HG03354 (cell line): Measurements from ENCODE around the gene QPCTL.
"Not testable (repeated sequence)": the region's sequence is repeated elsewhere in the genome, so short reads cannot be mapped to it uniquely, and the experiment has no call there.

Experiments used
- ATAC-seq: cut with Tn5 transposase; IDR thresholded peaks from one replicate; pipeline ENCODE4 v1.9.1; 2021; ENCODE audit warnings: mild to moderate bottlenecking; ENCODE audit not compliant: unreplicated experiment, poor library complexity, severe bottlenecking

QPCTL gene

DNA sequence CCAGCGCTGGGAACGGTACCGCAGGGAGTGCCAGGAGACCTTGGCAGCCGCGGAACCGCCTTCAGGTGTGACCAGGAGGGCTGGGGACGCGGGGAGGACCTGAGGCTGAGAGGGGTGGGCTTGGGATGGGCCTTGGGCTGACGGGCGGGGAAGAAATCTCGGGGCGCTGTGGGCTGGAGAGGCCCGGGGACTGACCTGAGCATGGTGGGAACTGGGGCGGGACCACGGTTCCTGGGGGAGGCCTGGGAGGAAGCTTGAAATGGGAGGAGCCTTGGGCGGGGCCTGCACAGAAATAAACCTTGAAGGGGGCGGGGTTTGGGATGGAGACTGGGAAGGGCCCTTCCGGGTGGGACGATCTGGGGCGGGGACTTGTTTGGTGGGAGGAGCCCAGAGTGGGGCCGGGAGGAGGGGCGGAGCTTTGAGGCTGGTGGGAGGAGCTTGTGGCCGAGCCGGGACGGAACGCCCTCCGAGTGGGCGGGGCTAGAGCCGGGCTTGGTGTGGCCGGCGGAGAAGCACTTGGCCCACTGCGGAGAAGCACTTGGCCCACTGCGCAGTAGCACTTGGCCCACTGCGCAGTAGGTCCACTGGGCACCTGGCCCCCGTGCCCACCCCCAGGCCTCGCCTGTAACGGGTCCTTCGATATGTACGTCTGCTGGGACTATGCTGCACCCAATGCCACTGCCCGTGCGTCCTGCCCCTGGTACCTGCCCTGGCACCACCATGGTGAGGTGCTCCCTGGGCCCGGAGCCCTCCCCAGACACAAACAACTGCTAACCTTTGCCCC lies 21.6 kb upstream of the QPCTL start:
- ATAC-seq: peak; percentile 55

DNA sequence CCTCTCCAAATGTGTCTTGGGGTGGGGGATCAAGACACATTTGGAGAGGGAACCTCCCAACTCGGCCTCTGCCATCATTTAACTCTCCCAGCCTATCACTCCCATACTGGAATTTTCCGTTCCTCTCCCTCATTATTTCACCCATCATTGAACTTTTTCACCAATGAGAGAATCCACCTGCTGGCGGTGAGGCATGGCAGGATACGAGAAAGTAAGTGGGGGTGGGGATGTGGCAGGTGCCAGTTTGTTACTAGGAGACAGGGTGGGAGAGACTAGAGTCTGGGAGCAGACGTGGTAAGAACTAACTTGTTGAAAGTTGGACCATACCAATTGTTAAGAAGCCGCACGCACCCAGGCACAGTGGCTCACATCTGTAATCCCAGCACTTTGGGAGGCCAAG lies 17.5 kb upstream of the QPCTL start:
- ATAC-seq: no peak

DNA sequence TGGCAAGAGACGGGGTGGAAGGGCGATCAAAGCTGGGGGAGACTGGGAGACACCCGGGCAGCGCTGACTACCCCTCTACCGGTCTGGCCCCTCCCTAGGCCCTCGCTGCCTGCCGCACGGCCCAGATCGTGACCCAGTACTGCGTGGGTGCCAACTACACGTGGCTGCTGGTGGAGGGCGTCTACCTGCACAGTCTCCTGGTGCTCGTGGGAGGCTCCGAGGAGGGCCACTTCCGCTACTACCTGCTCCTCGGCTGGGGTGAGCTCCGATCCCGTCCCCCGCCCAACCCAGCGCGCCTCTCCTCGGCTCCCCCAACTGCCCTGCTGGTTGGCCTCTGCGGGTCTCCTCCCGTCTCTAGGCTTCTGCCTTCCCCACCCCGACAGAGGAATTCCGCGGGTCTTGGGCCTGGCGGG lies 15.6 kb upstream of the QPCTL start:
- peak; percentile 27 for ATAC-seq

- peak; percentile 45 for ATAC-seq
Measured at GRCh38 chr19:45677351-45678230, 14.9 kb upstream of the QPCTL start.

DNA sequence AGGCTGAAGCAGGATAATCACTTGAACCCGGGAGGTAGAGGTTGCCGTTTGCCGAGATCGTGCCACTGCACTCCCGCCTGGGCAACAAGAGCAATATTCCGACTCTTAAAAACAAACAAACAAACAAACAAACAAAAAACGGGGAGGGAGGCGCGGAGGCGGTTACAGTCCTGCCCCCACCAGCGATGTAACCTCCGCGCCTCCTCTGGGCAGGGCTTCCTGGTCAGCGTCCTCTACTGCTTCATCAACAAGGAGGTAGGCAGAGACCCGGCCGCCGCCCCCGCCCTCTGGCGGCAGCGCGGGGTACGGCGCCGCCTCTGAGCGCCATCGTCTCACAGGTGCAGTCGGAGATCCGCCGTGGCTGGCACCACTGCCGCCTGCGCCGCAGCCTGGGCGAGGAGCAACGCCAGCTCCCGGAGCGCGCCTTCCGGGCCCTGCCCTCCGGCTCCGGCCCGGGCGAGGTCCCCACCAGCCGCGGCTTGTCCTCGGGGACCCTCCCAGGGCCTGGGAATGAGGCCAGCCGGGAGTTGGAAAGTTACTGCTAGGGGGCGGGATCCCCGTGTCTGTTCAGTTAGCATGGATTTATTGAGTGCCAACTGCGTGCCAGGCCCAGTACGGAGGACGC lies 11.0 kb upstream of the QPCTL start:
- peak; percentile 74 for ATAC-seq

DNA sequence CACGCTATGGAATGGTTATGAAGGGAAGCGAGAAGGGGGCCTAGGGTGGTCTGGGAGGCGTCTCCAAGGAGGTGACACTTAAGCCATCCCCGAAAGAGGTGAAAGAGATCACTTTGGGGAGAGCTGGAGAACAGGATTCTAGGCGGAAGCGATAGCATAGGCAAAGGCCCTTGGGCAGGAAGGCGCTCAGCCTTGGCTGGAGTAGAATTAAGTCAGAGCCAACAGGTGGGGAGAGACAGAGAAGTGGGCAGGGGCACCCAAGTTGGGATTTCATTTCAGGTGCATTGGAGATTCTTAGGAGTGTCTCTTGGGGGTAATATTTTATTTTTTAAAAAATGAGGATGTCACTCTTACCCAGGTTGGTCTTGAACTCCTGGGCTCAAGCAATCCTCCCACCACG lies 10.3 kb upstream of the QPCTL start:
- ATAC-seq: no peak

DNA sequence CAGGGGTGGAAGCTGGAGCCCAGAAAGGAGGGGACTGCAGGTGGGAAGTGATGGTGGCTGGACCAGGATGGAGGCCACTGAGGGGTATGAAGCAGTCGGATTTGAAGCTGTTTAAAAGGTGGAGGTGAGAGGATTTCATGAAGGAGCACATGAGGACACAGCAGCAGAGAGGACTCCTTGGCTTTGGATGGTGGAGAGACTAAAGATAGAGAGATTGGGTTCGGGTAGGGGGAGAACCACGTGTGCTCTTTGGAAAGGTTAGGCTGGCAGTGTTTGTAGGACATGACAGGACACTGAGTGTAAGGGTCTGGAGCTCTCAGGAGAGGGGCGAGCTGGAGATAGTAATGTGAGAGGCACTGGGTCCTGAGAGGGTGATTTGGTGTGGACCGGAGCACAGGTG lies 9.6 kb upstream of the QPCTL start:
- no peak for ATAC-seq

DNA sequence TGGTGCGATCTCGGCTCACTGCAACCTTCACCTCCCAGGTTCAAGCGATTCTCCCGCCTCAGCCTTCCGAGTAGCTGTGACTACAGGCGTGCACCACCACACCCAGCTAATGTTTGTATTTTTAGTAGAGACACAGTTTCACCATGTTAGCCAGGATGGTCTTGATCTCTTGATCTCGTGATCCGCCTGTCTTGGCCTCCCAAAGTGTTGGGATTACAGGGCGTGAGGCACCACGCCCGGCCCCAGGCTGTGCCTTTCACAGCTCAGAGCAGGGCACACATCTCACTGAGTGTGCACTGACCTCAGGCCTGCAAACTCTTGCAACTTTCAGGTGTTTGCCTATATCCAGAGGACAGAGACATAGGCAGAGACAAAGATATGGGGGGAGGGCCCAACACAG lies 7.4 kb upstream of the QPCTL start:
- not testable (repeated sequence) for ATAC-seq

- no peak for ATAC-seq
Measured at GRCh38 chr19:45687599-45687998, 4.9 kb upstream of the QPCTL start.

- peak; percentile 55 for ATAC-seq
Measured at GRCh38 chr19:45691516-45692186, 815 bp upstream of the QPCTL start, which contains the start of gene SNRPD2. Gene SNRPD2, minus strand, starts transcription at chr19:45691953. Its CDS starts 65 bp downstream, at chr19:45691888.

GRCh38 chr19:45693106-45693788 lies 781 bp downstream of the QPCTL start:
- ATAC-seq: no peak

DNA sequence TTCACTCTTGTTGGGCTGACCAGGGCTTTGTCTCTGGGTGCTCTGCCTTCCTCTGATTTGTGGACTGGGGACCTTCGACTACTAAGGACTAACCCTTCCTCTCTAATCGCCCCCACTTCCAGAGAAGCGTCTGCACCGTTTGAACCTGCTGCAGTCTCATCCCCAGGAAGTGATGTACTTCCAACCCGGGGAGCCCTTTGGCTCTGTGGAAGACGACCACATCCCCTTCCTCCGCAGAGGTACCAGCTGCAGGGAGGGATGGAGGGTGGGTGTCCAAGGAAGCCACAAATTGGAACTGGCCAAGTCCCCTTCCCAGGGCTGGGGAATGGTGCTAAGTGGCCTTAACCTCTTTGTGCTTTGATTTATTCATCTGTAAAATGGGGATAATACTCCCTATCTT lies 9.2 kb downstream of the QPCTL start:
- ATAC-seq: no peak

GRCh38 chr19:45705115-45705514 lies 12.6 kb downstream of the QPCTL start:
- ATAC-seq: no peak

GRCh38 chr19:45705710-45706415 lies 13.4 kb downstream of the QPCTL start:
- no peak for ATAC-seq

GRCh38 chr19:45710356-45711130 lies 18.1 kb downstream of the QPCTL start:
- no peak for ATAC-seq

DNA sequence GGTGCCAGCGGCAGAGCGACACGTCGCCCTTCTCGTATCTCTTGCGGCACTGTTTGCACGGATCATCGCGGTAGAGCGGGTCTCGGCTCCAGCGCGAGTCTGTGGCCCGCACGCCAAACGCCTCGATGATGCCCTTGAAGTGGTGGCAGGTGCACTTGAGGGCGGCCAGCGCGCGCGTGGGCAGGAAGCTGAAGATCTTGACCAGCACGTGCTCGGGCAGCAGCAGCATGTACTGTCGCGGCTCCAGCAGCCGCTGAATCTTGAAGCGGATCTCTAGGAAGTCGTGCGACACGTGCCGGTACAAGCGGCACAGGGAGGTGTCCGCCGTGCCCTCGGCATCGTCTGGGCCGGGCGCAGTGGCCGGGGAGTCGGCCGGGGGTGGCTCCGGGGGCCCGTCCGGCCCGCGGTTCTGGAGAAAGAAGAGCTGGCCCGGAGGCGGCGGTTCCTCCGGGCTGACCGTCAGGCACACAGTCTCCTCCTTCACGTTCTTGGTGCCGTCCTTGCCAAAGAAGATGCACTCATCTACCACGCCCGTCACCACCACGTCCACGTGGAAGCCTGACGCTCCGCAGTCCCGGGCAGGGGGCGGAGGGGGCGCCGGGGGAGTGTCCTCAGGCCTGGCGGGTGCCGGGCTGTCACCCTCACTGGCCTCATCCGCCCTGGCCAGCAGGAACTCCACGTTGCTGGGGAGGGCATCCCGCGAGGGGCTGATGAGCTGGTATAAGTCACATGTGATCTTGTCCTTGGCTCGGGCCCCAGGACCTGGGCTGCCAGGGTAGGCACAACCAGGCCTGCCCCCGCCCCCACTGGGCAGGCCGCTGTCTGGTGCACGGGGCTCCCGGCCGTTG lies 19.6 kb downstream of the QPCTL start:
- ATAC-seq: no peak

- ATAC-seq: no peak
Measured at GRCh38 chr19:45712699-45713067, 20.2 kb downstream of the QPCTL start.
